Stimulated activated CD8-positive, alpha-beta memory T cell treated with anti-CD3 and anti-CD28 coated beads, Interleukin-15, amount 100 ng/mL, for 1 hour (primary cell): ENCODE data around the gene TLR8.

Experiments
- DNase-seq: peaks from one replicate; pipeline ENCODE4 v3.0.0-alpha.2; 2020; ENCODE audit warnings: low read depth

TLR8 gene

GRCh38 chrX:12966151-12966550 is 59.7 kb downstream of the TLR8 start:
- DNase-seq: no peak

- no peak for DNase-seq
Measured at GRCh38 chrX:12967711-12968465, 61.5 kb downstream of the TLR8 start.

- no peak for DNase-seq
Measured at GRCh38 chrX:12970691-12971202, 64.3 kb downstream of the TLR8 start.

GRCh38 chrX:12971282-12972003 is 65.0 kb downstream of the TLR8 start:
- DNase-seq: no peak

- no peak for DNase-seq
Measured at GRCh38 chrX:12972243-12972642, 65.8 kb downstream of the TLR8 start.
